Sigmoid colon (tissue), 7 donors: ENCODE results near the gene COL4A4. TPM values are rescaled to one million over a fixed set of nuclear protein-coding genes. Genes with fewer than 3 reads are reported as not detected.

Experiments
- DNase-seq: peaks from one replicate; pipeline ENCODE4 v3.0.0-alpha.2; 2019
- H3K27ac ChIP-seq, 4 donors: fragments of 200-600 bp; sonication (generic); one replicate each; pipeline ENCODE4 v1.5.1; 2016 to 2019; ENCODE audit warnings: mild to moderate bottlenecking in 1 of 4
- H3K27me3 ChIP-seq, 3 donors: fragments of 200-600 bp; sonication (generic); one replicate each; pipeline ENCODE4 v1.5.1; 2019; ENCODE audit warnings: mild to moderate bottlenecking in 1 of 3
- H3K36me3 ChIP-seq, 4 donors: fragments of 200-600 bp; sonication (generic); one replicate each; pipeline ENCODE4 v1.5.1; 2016 to 2019
- H3K4me1 ChIP-seq, 4 donors: fragments of 200-600 bp; sonication (generic); one replicate each; pipeline ENCODE4 v1.5.1; 2017 to 2019
- H3K4me3 ChIP-seq, 4 donors: fragments of 200-600 bp; sonication (generic); one replicate each; pipeline ENCODE4 v1.5.1; 2017 to 2019; ENCODE audit warnings: mild to moderate bottlenecking in 2 of 4, moderate library complexity in 1 of 4
- H3K9me3 ChIP-seq, 4 donors: fragments of 200-600 bp in 3 of 4; sonication (generic) in 3 of 4; one replicate each; pipeline versions ENCODE4 v1.5.1 to v1.6.1; 2013 to 2019
- CTCF ChIP-seq, 4 experiments: fragments of 450-650 bp in 3 of 4; fragments of 200-600 bp in 1 of 4; IDR thresholded peaks; one replicate each; pipeline ENCODE4 v1.5.1; 2016 to 2019; ENCODE audit warnings: antibody characterized with exemption in 4 of 4, mild to moderate bottlenecking in 3 of 4, moderate library complexity in 2 of 4
- EP300 ChIP-seq, 4 donors: sonication (generic); formaldehyde crosslinking; IDR thresholded peaks; one replicate each; pipeline ENCODE4 v1.6.1; 2017; ENCODE audit warnings: antibody characterized with exemption in 4 of 4
- POLR2A ChIP-seq, 2 donors: fragments of 450-650 bp; IDR thresholded peaks; one replicate each; pipeline ENCODE4 v1.6.1; 2016; ENCODE audit warnings: antibody characterized with exemption in 2 of 2, mild to moderate bottlenecking in 2 of 2, moderate library complexity in 2 of 2
- POLR2AphosphoS5 ChIP-seq, 4 donors: sonication (generic); formaldehyde crosslinking; IDR thresholded peaks; one replicate each; pipeline ENCODE4 v1.6.1; 2017; ENCODE audit warnings: antibody characterized with exemption in 4 of 4
- whole genome bisulfite sequencing, 2 donors: extraction: QIAGEN DNeasy Blood & Tissue Kit; methylation state at CpG; one replicate each; pipeline ENCODE4 v1.1.7; 2013; 5-methylcytosine and 5-hydroxymethylcytosine counted together
- intact Hi-C: fragments of 100-400 bp; cut with DNase I; formaldehyde crosslinking; loops from one replicate; pipeline ENCODE4 v1.15.1; 2023
- polyA plus RNA-seq, 3 donors: library from polyadenylated mRNA; stranded (reverse); fragments of 200-250 nt; gene quantifications; one replicate each; pipeline ENCODE4 v1.2.3, GENCODE V29; 2013
- total RNA-seq, 4 donors: library from RNA; depleted of rRNA; stranded (reverse); fragments of >200 nt; gene quantifications; one replicate each; pipeline ENCODE4 v1.1.0, GENCODE V29; 2016
- donor health status: healthy with polysubstance abuse.
- donor health status: Bipolar disorder and iron deficiency.
- donor health status: healthy.

COL4A4 gene
- total and polyA plus RNA-seq, 7 donors, result 0.49 to 1.6 (median 1.2) TPM; not detected in 2

DNA sequence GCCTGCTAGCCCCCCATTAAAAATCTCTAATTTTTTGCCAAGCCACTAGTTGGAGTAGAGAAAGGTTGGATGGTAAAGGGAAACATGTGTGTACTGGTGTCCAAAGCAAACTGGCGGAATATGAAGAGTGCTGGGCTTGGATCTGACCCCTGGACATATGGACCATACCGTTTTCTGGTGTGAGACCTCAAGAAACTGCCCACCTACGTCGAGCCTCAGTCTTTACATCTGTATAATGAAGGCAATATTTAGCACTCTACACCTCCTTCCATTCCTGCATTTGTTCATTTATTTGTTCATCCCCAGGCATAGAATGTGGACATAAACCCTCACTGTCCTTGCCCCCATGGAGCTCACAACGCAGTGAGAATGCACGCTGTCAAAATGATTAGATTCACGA is 185.7 kb downstream of the COL4A4 start:
- H3K27me3 ChIP-seq, result no peaks in the 10 kb centered on the region
- H3K36me3 ChIP-seq, result no peaks in the 10 kb centered on the region
- no peak overlapping the region for H3K4me3 ChIP-seq
- H3K9me3 ChIP-seq, result no peaks in the 10 kb centered on the region
- DNase-seq, result no peak
- WGBS, 2 donors, result 96 to 97% methylated on average over 7 of the region's 7 CpGs
- intact Hi-C loops, result no loop called here
- peaks cover 0 to 5% (median 1%) of the 10 kb centered on the region in 4 donors for H3K4me1 ChIP-seq
- TF ChIP-seq POLR2A (IDR thresholded peaks at IDR 0.05) (no peak), CTCF (IDR thresholded peaks at IDR 0.05) (no peak), POLR2AphosphoS5 (IDR thresholded peaks at IDR 0.05) (no peak), EP300 (IDR thresholded peaks at IDR 0.05) (no peak)
- no peak overlapping the region for H3K27ac ChIP-seq

GRCh38 chr2:226977775-226978190 is 186.2 kb downstream of the COL4A4 start:
- DNase-seq, result no peak
- H3K27me3 ChIP-seq, result no peaks in the 10 kb centered on the region
- WGBS, 2 donors, result 56 to 61% methylated on average over 2 of the region's 2 CpGs
- H3K4me1 ChIP-seq, result peaks cover 0 to 5% (median 1%) of the 10 kb centered on the region in 4 donors
- H3K9me3 ChIP-seq, result no peaks in the 10 kb centered on the region
- intact Hi-C loops, result no loop called here
- no peaks in the 10 kb centered on the region for H3K36me3 ChIP-seq
- TF ChIP-seq POLR2A (IDR thresholded peaks at IDR 0.05), result no peak
- no peak for TF ChIP-seq POLR2AphosphoS5 (IDR thresholded peaks at IDR 0.05)
- TF ChIP-seq CTCF (IDR thresholded peaks at IDR 0.05), result no peak
- TF ChIP-seq EP300 (IDR thresholded peaks at IDR 0.05), result no peak
- no peak overlapping the region for H3K4me3 ChIP-seq
- H3K27ac ChIP-seq, result no peak overlapping the region

GRCh38 chr2:226973816-226974215 is 190.2 kb downstream of the COL4A4 start:
- H3K9me3 ChIP-seq, result no peaks in the 10 kb centered on the region
- peaks cover 0 to 20% (median 3%) of the 10 kb centered on the region in 4 donors for H3K4me1 ChIP-seq
- intact Hi-C loops, result no loop called here
- TF ChIP-seq POLR2AphosphoS5 (IDR thresholded peaks at IDR 0.05) (no peak), POLR2A (IDR thresholded peaks at IDR 0.05) (no peak), CTCF (IDR thresholded peaks at IDR 0.05) (no peak), EP300 (IDR thresholded peaks at IDR 0.05) (no peak)
- whole genome bisulfite sequencing, 2 donors, result 83 to 97% methylated on average over 10 of the region's 10 CpGs
- DNase-seq, result no peak
- H3K4me3 ChIP-seq, result no peak overlapping the region
- no peak overlapping the region for H3K27ac ChIP-seq
- no peaks in the 10 kb centered on the region for H3K36me3 ChIP-seq
- no peaks in the 10 kb centered on the region for H3K27me3 ChIP-seq

- intact Hi-C loops, result no loop called here
- Histone ChIP-seq H3K27ac (no peak overlapping the region), H3K36me3 (no peaks in the 10 kb centered on the region), H3K4me3 (no peak overlapping the region), H3K4me1 (peaks cover 0 to 17% (median 3%) of the 10 kb centered on the region in 4 donors), H3K9me3 (no peaks in the 10 kb centered on the region), H3K27me3 (no peaks in the 10 kb centered on the region)
- WGBS, 2 donors, result 77 to 95% methylated on average over 4 of the region's 4 CpGs
- TF ChIP-seq POLR2AphosphoS5 (IDR thresholded peaks at IDR 0.05) (no peak), POLR2A (IDR thresholded peaks at IDR 0.05) (no peak)
- no peak for DNase-seq
These were observed 192.2 kb downstream of the COL4A4 start for GRCh38 chr2:226971770-226972169.

DNA sequence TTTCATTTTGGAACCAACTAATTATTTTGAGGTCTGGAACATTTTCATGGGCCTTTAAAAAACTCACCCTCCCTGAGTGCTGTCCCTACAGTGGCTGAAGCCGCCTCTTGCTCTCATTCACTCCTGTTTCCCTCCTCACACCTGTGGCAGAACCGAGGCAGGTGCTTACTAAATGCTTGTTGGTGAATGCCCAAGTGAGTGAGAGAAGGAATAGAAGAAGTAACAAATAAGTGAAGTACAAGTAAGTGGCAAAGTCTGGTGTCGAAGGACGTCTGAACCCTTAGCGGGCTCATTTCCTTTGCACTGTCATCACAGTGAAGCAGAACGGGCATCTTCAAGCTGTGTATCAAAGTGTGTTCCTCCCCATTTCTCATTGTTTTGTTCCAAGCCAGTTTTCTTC is 192.9 kb downstream of the COL4A4 start:
- no peak overlapping the region for H3K4me3 ChIP-seq
- intact Hi-C loops, result no loop called here
- H3K4me1 ChIP-seq, result peaks cover 0 to 17% (median 3%) of the 10 kb centered on the region in 4 donors
- 64 to 88% methylated on average over 6 of the region's 6 CpGs for WGBS, 2 donors
- no peak for DNase-seq
- H3K9me3 ChIP-seq, result no peaks in the 10 kb centered on the region
- no peak overlapping the region for H3K27ac ChIP-seq
- TF ChIP-seq CTCF (IDR thresholded peaks at IDR 0.05) (no peak), POLR2AphosphoS5 (IDR thresholded peaks at IDR 0.05) (no peak), EP300 (IDR thresholded peaks at IDR 0.05) (no peak), POLR2A (IDR thresholded peaks at IDR 0.05) (no peak)
- no peaks in the 10 kb centered on the region for H3K27me3 ChIP-seq
- no peaks in the 10 kb centered on the region for H3K36me3 ChIP-seq
